Testis (tissue), 2 donors: ENCODE measurements around the gene MAIP1.

ENCODE experiments used
- POLR2A ChIP-seq: fragments of 450-650 bp; IDR thresholded peaks from one replicate; pipeline ENCODE4 v1.6.1; 2017; ENCODE audit warnings: antibody characterized with exemption, mild to moderate bottlenecking, moderate library complexity
- TF ChIP-seq, protein P1 (sequence below), 3 experiments: fragments of 450-650 bp in 2 of 3; fragments of 200-600 bp in 1 of 3; sonication (generic) in 1 of 3; IDR thresholded peaks; one replicate each; pipeline ENCODE4 v1.5.1; 2016 to 2019; ENCODE audit warnings: antibody characterized with exemption in 3 of 3, mild to moderate bottlenecking in 2 of 3, moderate library complexity in 1 of 3

DNA sequence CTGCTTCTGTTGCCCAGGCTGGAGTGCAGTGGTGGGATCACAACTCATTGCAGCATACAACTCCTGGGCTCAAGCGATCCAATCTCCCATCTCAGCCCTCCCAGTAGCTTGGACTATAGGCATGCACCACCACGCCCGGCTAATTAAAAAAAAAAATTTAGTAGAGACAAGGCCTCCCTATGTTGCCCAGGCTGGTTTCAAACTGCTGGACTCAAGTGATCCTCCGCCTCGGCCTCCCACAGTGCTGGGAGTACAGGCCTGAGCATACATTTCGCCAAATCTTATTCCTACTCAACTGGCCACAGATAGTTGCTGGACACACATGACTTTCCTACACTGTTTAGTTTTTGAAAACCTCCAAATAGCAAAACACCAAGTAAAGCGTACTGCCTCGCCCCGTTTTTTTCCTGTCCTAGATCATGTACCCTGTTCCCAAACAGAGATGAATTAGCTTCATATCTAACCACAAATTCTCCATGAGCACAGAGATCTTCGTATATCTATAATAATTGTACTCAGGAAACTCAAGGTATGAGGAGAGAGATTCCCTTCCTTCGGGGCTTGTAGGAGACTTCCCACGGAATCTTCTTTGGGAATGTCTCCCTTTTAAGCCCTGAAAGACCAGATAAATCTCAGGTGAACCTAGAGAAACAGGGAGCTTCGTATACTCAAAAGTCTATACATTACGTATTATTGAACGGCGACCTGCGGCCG, 44.9 kb upstream of the MAIP1 start:
- TF ChIP-seq, protein P1, sequence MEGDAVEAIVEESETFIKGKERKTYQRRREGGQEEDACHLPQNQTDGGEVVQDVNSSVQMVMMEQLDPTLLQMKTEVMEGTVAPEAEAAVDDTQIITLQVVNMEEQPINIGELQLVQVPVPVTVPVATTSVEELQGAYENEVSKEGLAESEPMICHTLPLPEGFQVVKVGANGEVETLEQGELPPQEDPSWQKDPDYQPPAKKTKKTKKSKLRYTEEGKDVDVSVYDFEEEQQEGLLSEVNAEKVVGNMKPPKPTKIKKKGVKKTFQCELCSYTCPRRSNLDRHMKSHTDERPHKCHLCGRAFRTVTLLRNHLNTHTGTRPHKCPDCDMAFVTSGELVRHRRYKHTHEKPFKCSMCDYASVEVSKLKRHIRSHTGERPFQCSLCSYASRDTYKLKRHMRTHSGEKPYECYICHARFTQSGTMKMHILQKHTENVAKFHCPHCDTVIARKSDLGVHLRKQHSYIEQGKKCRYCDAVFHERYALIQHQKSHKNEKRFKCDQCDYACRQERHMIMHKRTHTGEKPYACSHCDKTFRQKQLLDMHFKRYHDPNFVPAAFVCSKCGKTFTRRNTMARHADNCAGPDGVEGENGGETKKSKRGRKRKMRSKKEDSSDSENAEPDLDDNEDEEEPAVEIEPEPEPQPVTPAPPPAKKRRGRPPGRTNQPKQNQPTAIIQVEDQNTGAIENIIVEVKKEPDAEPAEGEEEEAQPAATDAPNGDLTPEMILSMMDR (IDR thresholded peaks at IDR 0.05) = no peak
- TF ChIP-seq POLR2A = no peak
